Naive thymus-derived CD8-positive, alpha-beta T cell (primary cell): Measurements from ENCODE around the gene DCDC2C. TPM values are rescaled to one million over a fixed set of nuclear protein-coding genes. Genes with fewer than 3 reads are reported as not detected.

ENCODE experiments used
- ATAC-seq, 2 donors: fragments of 150-1000 bp; cut with Tn5 transposase in 1 of 2; sonication (Bioruptor Pico), chemical (Tn5 transposase) in 1 of 2; 1 replicate in 1 of 2; 2 replicates in 1 of 2; pipeline ENCODE4 v1.10.0; 2021; ENCODE audit warnings: mild to moderate bottlenecking in 2 of 2, moderate library complexity in 2 of 2
- POLR2A ChIA-PET: fragments of 350-600 bp; sonication (Branson Sonifier 250); formaldehyde crosslinking; loops from one replicate; lab custom pipeline; 2021; ENCODE audit warnings: antibody characterized with exemption; lab: Charles Lee
- DNase-seq, 10 donors: peaks; one replicate each; pipeline versions ENCODE4 v3.0.0 to v3.0.0-alpha.2; 2020 to 2022
- H3K27ac Mint-ChIP-seq, 10 donors: one replicate each; pipeline ENCODE4 v1.8.0; 2020 to 2022; ENCODE audit warnings: mild to moderate bottlenecking in 10 of 10, mixed read lengths in 10 of 10, moderate library complexity in 4 of 10, inconsistent platforms in 1 of 10
- H3K27me3 Mint-ChIP-seq, 5 donors: one replicate each; pipeline ENCODE4 v1.8.0; 2021 to 2022; ENCODE audit warnings: mixed read lengths in 5 of 5
- H3K36me3 Mint-ChIP-seq, 3 donors: one replicate each; pipeline ENCODE4 v1.8.0; 2020 to 2022; ENCODE audit warnings: mixed read lengths in 3 of 3, mild to moderate bottlenecking in 2 of 3, inconsistent platforms in 1 of 3
- H3K4me1 Mint-ChIP-seq, 4 donors: one replicate each; pipeline ENCODE4 v1.8.0; 2021 to 2022; ENCODE audit warnings: mixed read lengths in 4 of 4
- H3K4me3 Mint-ChIP-seq, 10 donors: one replicate each; pipeline ENCODE4 v1.8.0; 2020 to 2022; ENCODE audit warnings: mild to moderate bottlenecking in 10 of 10, mixed read lengths in 10 of 10, moderate library complexity in 6 of 10, inconsistent platforms in 1 of 10
- H3K9me3 Mint-ChIP-seq, 9 donors: one replicate each; pipeline ENCODE4 v1.8.0; 2020 to 2022; ENCODE audit warnings: mixed read lengths in 9 of 9, mild to moderate bottlenecking in 3 of 9, inconsistent platforms in 1 of 9, moderate library complexity in 1 of 9
- polyA plus RNA-seq, 3 donors: library from polyadenylated mRNA; unstranded; fragments of 300-500 nt; fragmentation: Illumina TruSeq; gene quantifications; one replicate each; pipeline ENCODE4 v1.2.3, GENCODE V29; 2021
- total RNA-seq, 8 experiments: library from RNA in 2 of 8; stranded (reverse) in 2 of 8; gene quantifications; one replicate each; pipeline ENCODE4 v1.2.3 and lab custom pipeline; 2021 to 2026

DCDC2C gene
- total and polyA plus RNA-seq, 5 experiments from 2014 or later, result not detected

GRCh38 chr2:3777966-3778365 lies 74.6 kb downstream of the DCDC2C start:
- POLR2A ChIA-PET, result no interaction called here
- Mint-ChIP-seq H3K27ac (no peak overlapping the region), H3K4me3 (no peak overlapping the region)

GRCh38 chr2:3778851-3779495 lies 75.6 kb downstream of the DCDC2C start:
- Mint-ChIP-seq H3K36me3 (no peaks in the 10 kb centered on the region), H3K4me3 (peak overlapping the region in 1 of 10 donors; percentile 6), H3K4me1 (peaks cover 8 to 11% (median 9%) of the 10 kb centered on the region in 4 donors), H3K9me3 (peaks cover 0 to 9% (median 0%) of the 10 kb centered on the region in 9 donors), H3K27me3 (peaks cover 6 to 44% (median 30%) of the 10 kb centered on the region in 5 donors), H3K27ac (peak overlapping the region in 1 of 10 donors; percentile 10)
- POLR2A ChIA-PET, result no interaction called here
- ATAC-seq, result no peak
- no peak for DNase-seq

More at GRCh38 chr2:3777966-3778365, 74.6 kb downstream of the DCDC2C start:
- H3K4me1 Mint-ChIP-seq, result peaks cover 8 to 11% (median 9%) of the 10 kb centered on the region in 4 donors
- no peak for DNase-seq
- peaks cover 7 to 46% (median 30%) of the 10 kb centered on the region in 5 donors for H3K27me3 Mint-ChIP-seq
- peaks cover 0 to 9% (median 0%) of the 10 kb centered on the region in 9 donors for H3K9me3 Mint-ChIP-seq
- no peak for ATAC-seq
- H3K36me3 Mint-ChIP-seq, result no peaks in the 10 kb centered on the region

GRCh38 chr2:3779496-3780049 lies 76.2 kb downstream of the DCDC2C start:
- Mint-ChIP-seq H3K4me3 (peak overlapping the region in 1 of 10 donors; percentile 6), H3K36me3 (no peaks in the 10 kb centered on the region), H3K27ac (peak overlapping the region in 2 of 10 donors; percentile 10 to 50), H3K9me3 (peaks cover 0 to 9% (median 0%) of the 10 kb centered on the region in 9 donors), H3K27me3 (peaks cover 6 to 44% (median 30%) of the 10 kb centered on the region in 5 donors), H3K4me1 (peaks cover 8 to 11% (median 9%) of the 10 kb centered on the region in 4 donors)
- ATAC-seq (no peak), DNase-seq (no peak)
- POLR2A ChIA-PET, result no interaction called here

GRCh38 chr2:3780477-3781402 lies 77.4 kb downstream of the DCDC2C start:
- H3K4me1 Mint-ChIP-seq, result peaks cover 8 to 11% (median 9%) of the 10 kb centered on the region in 4 donors
- ATAC-seq (peak; percentile 79 to 80), DNase-seq (peak in 7 of 10 donors; percentile 13 to 36 (median 24))
- H3K27me3 Mint-ChIP-seq, result peaks cover 6 to 44% (median 30%) of the 10 kb centered on the region in 5 donors
- H3K27ac Mint-ChIP-seq, result peak overlapping the region in 4 of 10 donors; percentile 22 to 86 (median 70)
- peaks cover 0 to 9% (median 0%) of the 10 kb centered on the region in 9 donors for H3K9me3 Mint-ChIP-seq
- peak overlapping the region; percentile 40 to 80 (median 60) for H3K4me3 Mint-ChIP-seq
- POLR2A ChIA-PET, result no interaction called here
- no peaks in the 10 kb centered on the region for H3K36me3 Mint-ChIP-seq

- no peaks in the 10 kb centered on the region for H3K36me3 Mint-ChIP-seq
- no peak overlapping the region for H3K4me3 Mint-ChIP-seq
- H3K27ac Mint-ChIP-seq, result peak overlapping the region in 1 of 10 donors; percentile 3
- DNase-seq (no peak), ATAC-seq (no peak)
- H3K9me3 Mint-ChIP-seq, result no peaks in the 10 kb centered on the region
- peaks cover 4 to 10% (median 8%) of the 10 kb centered on the region in 4 donors for H3K4me1 Mint-ChIP-seq
- peaks cover 0 to 8% (median 3%) of the 10 kb centered on the region in 5 donors for H3K27me3 Mint-ChIP-seq
- POLR2A ChIA-PET, result no interaction called here
Measured at GRCh38 chr2:3784731-3785130, 81.4 kb downstream of the DCDC2C start.

GRCh38 chr2:3785220-3785889 lies 82.0 kb downstream of the DCDC2C start:
- Mint-ChIP-seq H3K27me3 (peaks cover 0 to 5% (median under 1%) of the 10 kb centered on the region in 5 donors), H3K9me3 (no peaks in the 10 kb centered on the region), H3K27ac (no peak overlapping the region), H3K4me3 (no peak overlapping the region), H3K4me1 (peaks cover 4 to 6% (median 5%) of the 10 kb centered on the region in 4 donors), H3K36me3 (no peaks in the 10 kb centered on the region)
- ATAC-seq (no peak), DNase-seq (no peak)
- POLR2A ChIA-PET, result no interaction called here

- POLR2A ChIA-PET, result no interaction called here
- no peak for ATAC-seq
- Mint-ChIP-seq H3K36me3 (no peaks in the 10 kb centered on the region), H3K9me3 (no peaks in the 10 kb centered on the region), H3K27me3 (peaks cover 0 to 5% (median 0%) of the 10 kb centered on the region in 5 donors), H3K4me3 (no peak overlapping the region), H3K27ac (no peak overlapping the region), H3K4me1 (peaks cover under 1 to 1% (median under 1%) of the 10 kb centered on the region in 4 donors)
- no peak for DNase-seq
Measured at GRCh38 chr2:3785890-3786273, 82.5 kb downstream of the DCDC2C start.

GRCh38 chr2:3787768-3788167 lies 84.4 kb downstream of the DCDC2C start:
- no peak overlapping the region for H3K27ac Mint-ChIP-seq
- peaks cover 0 to 5% (median 0%) of the 10 kb centered on the region in 5 donors for H3K27me3 Mint-ChIP-seq
- no peak for ATAC-seq
- no peak for DNase-seq
- H3K9me3 Mint-ChIP-seq, result no peaks in the 10 kb centered on the region
- no peak overlapping the region for H3K4me3 Mint-ChIP-seq
- H3K4me1 Mint-ChIP-seq, result no peaks in the 10 kb centered on the region
- POLR2A ChIA-PET, result no interaction called here
- no peaks in the 10 kb centered on the region for H3K36me3 Mint-ChIP-seq

GRCh38 chr2:3789256-3789655 lies 85.9 kb downstream of the DCDC2C start:
- no peaks in the 10 kb centered on the region for H3K36me3 Mint-ChIP-seq
- H3K9me3 Mint-ChIP-seq, result peaks cover 0 to 3% (median 0%) of the 10 kb centered on the region in 9 donors
- POLR2A ChIA-PET, result no interaction called here
- ATAC-seq, result no peak
- no peaks in the 10 kb centered on the region for H3K4me1 Mint-ChIP-seq
- H3K27ac Mint-ChIP-seq, result no peak overlapping the region
- peaks cover 0 to 3% (median 0%) of the 10 kb centered on the region in 5 donors for H3K27me3 Mint-ChIP-seq
- H3K4me3 Mint-ChIP-seq, result no peak overlapping the region
- DNase-seq, result no peak

- POLR2A ChIA-PET, result no interaction called here
- peaks cover 0 to 3% (median 0%) of the 10 kb centered on the region in 9 donors for H3K9me3 Mint-ChIP-seq
- H3K27me3 Mint-ChIP-seq, result peaks cover 0 to 3% (median 0%) of the 10 kb centered on the region in 5 donors
- no peak for DNase-seq
- no peak overlapping the region for H3K27ac Mint-ChIP-seq
- H3K36me3 Mint-ChIP-seq, result no peaks in the 10 kb centered on the region
- no peaks in the 10 kb centered on the region for H3K4me1 Mint-ChIP-seq
- no peak for ATAC-seq
- H3K4me3 Mint-ChIP-seq, result no peak overlapping the region
Measured at GRCh38 chr2:3793249-3793648, 89.9 kb downstream of the DCDC2C start.

- Mint-ChIP-seq H3K9me3 (peaks cover 0 to 17% (median 6%) of the 10 kb centered on the region in 9 donors), H3K27me3 (peaks cover 7 to 60% (median 19%) of the 10 kb centered on the region in 5 donors), H3K27ac (no peak overlapping the region), H3K4me3 (no peak overlapping the region), H3K36me3 (peaks cover 0 to 5% (median 0%) of the 10 kb centered on the region in 3 donors), H3K4me1 (no peaks in the 10 kb centered on the region)
- ATAC-seq, result no peak
- POLR2A ChIA-PET, result no interaction called here
- DNase-seq, result no peak
Measured at GRCh38 chr2:3801506-3801905, 98.1 kb downstream of the DCDC2C start.
